Glomerular visceral epithelial cell (primary cell): ENCODE results near the gene SP7.
"Not testable (repeated sequence)": the region's sequence is repeated elsewhere in the genome, so short reads cannot be mapped to it uniquely, and the experiment has no call there.

Source experiments
- DNase-seq: peaks from one replicate; pipeline ENCODE4 v3.0.0-alpha.2; 2016; ENCODE audit errors: extremely low spot score

The SP7 gene

DNA sequence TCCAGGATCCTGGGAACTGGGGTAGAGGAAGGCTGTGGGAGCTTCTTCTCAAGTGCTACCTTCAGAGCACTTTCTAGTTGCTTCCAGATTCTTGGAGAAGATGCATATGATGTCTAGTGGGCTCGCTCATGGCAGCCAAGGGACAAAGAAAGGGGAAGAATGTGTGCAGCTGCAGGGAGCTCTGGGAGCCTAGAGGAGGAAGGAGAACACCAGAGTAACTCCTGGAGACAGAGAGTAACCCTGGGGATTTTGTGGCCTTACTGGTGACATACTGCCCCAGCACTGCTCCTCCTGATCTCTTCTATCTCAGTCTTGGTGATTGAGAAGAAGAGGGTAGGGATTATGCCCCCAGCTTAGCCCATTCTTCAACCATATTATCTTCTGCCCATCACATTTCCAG is 10.3 kb upstream of the SP7 start:
- DNase-seq: no peak

- no peak for DNase-seq
These were observed 9.5 kb upstream of the SP7 start for GRCh38 chr12:53345486-53346188.

DNA sequence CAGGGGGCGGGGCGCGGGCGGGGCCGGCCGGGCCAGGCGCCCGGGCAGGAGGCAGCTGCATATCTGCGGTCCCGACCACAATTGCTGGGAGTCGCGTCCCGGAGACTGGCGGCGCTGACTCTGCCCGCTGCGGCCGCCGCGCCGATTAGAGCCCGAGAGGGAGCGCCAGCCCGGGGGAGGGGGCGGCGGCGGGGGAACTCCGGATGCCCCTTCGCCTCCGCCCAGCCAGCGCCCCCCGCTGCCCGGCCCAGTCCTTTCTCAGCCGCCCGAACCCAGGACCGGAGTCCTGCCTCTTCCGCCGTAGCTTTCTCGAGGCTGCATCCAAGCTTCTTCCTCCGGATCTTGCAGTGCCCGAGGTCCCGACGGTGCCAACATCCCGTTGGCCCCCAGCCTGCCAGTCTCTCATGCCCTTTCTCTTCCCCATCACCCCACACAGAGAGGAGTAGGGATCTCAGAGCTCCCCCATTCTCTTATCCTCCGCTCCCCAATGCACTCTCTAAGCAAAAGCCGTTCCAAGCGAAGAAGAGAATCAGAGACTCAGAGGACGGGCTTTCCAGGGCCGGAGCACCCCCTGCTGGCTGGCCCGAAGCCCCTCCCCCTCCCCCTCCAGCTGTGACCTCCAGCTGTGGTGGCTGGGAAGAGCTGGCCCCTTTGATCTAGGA is 8.8 kb upstream of the SP7 start:
- DNase-seq: peak; percentile 67

- DNase-seq: no peak
These were observed 8.3 kb upstream of the SP7 start for GRCh38 chr12:53344487-53344823.

- no peak for DNase-seq
These were observed 7.8 kb upstream of the SP7 start for GRCh38 chr12:53343969-53344368.

DNA sequence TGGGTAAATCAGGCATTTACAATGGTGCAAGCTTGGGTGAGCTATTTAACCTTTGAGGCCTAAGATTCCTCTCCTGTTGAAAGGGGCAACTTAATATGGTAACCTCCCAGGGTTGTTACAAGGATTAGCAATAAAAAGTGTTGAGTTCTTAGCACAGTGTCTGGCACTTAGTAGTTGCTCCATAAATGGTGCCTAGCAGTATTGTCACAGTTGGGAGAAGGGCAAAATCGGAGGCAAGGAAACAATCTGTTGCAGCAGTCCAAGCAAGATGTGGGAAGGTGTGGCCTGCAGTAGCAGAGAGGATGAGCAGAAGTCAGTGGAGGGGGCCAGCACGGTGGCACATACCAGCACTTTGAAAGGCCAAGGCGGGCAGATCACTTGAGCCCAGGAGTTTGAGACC is 7.3 kb upstream of the SP7 start:
- DNase-seq: no peak

- DNase-seq: no peak
These were observed 4.2 kb upstream of the SP7 start for GRCh38 chr12:53340398-53340797.

- no peak for DNase-seq
These were observed 2.8 kb upstream of the SP7 start for GRCh38 chr12:53338916-53339315.

DNA sequence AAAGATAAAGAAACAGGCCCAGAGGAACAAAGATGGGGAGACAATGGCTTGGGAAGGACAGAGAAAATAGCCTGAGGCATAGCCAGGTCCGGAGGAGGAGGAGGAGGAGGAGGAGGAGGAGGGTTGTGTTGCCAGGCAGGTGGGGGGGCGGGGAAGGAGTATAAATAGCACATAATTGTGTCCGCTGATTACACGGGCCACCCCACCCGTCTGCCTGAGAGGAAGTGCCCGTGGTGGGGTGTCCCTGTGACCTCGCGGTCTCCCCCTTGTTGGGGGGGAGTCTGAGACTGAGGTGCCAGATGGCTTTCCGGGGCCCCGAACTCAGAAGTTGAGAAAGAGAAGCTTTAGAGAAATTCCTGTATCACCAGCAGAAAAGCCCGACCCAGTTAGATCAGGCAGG is 1.9 kb upstream of the SP7 start:
- no peak for DNase-seq

DNA sequence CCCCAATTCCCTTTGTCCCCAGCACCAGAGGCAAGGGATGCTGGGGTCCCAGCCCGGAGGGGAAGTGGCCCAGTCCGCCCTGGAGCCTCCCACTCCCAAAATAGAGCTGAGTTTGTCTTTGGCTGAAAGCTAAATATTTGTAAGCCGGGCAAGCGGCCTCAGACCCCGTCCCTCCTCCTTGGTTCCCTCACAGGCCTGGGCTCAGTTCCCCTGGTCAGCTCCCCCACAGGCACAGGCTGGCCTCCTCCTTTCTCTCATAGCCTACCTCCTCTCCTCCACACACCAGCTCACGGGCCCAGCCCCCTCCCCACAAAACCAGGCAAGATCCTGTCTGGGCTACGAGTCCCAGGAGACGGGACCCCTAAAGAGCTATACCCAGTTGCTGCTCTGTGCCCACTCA is 1.3 kb downstream of the SP7 start:
- DNase-seq: no peak

- no peak for DNase-seq
These were observed 2.3 kb downstream of the SP7 start for GRCh38 chr12:53333845-53334244.

DNA sequence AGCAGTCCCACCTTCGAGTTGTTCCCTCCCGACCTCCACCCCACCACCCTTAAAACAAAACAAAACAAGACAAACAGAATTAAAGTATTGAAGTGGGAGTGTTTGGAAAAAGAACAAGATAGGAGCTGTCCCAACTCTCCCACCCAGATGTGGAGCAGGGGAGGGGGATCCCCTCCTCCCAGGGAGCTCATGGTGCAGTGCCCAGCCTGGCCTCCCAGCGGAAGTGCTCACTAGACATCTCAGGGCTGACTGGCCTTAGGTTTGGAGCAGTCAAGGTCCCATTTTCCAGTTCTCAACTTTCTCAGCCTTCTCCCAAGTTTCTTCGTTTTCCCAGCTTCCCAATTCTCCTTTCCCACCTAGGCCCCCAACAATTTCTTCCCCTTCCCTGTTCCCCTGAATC is 2.9 kb downstream of the SP7 start:
- DNase-seq: no peak

DNA sequence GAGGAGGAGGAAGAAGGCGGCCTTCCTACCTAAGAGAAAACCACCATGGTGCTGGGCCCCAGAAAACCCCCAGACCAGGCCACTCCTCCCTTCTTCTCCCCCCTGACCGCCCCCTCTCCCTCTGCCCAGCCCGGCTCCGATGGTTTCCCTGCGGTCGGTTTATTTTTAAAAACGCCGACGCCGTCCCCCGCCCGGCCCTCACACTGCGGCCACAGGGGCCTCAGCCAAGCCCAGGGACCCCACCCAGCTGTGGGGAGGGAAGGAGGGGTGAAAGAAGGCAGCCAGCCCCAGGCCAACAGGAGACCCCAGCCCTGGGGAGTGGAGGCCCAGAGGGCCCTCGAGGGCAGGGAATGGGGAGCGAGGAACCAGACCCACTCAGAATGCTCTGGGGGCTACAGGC is 3.4 kb downstream of the SP7 start:
- no peak for DNase-seq

DNA sequence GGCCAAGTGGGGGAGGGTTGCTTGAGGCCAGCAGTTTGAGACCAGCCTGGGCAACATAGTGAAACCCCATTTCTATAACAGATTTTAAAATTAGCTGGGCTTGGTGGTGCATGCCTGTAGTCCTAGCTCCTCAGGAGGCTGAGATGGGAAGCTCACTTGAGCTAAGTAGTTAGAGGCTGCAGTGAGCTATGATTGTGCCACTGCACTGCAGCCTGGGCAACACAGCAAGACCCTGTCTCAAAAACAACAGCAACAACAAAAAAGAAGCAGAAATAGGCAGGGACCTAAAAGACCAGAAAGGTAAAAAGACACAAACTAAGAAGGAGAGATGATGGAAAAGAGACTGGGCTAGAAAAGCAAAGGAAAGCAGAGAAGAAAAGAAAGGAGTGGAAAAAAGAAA is 3.8 kb downstream of the SP7 start:
- not testable (repeated sequence) for DNase-seq

DNA sequence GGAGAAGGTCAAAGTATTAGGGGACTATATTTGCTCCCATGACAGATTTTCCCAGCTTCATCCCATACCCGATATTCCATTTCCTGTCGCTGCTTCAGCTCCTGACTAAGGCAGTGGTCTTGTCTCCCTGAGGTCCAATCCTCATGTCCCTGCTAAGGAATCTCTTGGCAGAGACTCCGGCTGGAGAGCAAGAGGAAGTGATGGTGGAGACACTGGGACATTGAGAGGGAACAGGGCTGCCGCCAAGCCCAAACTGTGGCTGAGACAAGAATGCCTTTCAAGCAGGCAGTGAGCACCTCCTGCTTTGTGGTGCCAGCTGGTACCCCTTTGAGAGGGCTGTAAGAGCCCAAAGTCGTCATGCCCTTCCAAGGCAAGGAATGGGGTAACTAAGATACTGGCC is 5.5 kb downstream of the SP7 start:
- no peak for DNase-seq

DNA sequence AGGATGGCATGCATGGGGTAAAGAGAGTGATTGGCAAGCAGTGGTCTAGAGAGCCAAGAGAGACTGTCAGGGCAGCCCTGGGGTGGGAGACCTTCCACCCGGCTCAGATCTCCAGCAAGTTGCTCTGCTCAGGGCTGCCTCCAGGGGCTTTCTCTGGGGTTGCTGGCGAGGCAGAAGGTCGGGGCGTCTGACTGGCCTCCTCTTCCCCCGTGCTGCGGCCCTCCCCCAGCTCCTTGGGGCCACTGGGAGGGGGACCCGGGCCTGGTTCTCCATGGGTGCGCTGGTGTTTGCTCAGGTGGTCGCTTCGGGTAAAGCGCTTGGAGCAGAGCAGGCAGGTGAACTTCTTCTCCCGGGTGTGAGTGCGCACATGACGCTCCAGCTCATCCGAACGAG is 8.1 kb downstream of the SP7 start:
- no peak for DNase-seq

GRCh38 chr12:53327435-53328042 is 8.6 kb downstream of the SP7 start:
- DNase-seq: peak; percentile 27

- DNase-seq: no peak
These were observed 9.5 kb downstream of the SP7 start for GRCh38 chr12:53326460-53327185.

GRCh38 chr12:53325511-53326061 is 10.6 kb downstream of the SP7 start:
- no peak for DNase-seq

- peak; percentile 90 for DNase-seq
These were observed 11.2 kb downstream of the SP7 start for GRCh38 chr12:53324779-53325510.

- no peak for DNase-seq
These were observed 11.9 kb downstream of the SP7 start for GRCh38 chr12:53324113-53324778.
